Stimulated activated CD8-positive, alpha-beta memory T cell treated with anti-CD3 and anti-CD28 coated beads, Interleukin-15, amount 100 ng/mL, for 1 hour (primary cell): ENCODE results near the gene ERH.
"Not testable (repeated sequence)": the region's sequence is repeated elsewhere in the genome, so short reads cannot be mapped to it uniquely, and the experiment has no call there.

Experiments
- DNase-seq: peaks from one replicate; pipeline ENCODE4 v3.0.0-alpha.2; 2020; ENCODE audit warnings: low read depth

Gene ERH

GRCh38 chr14:69395929-69396328 is 2.2 kb downstream of the ERH start:
- no peak for DNase-seq

GRCh38 chr14:69392481-69392880 is 5.6 kb downstream of the ERH start:
- no peak for DNase-seq

GRCh38 chr14:69391400-69391799 is 6.7 kb downstream of the ERH start:
- not testable (repeated sequence) for DNase-seq

GRCh38 chr14:69387311-69387710 is 10.8 kb downstream of the ERH start:
- DNase-seq, result no peak

- no peak for DNase-seq
These were observed 19.8 kb downstream of the ERH start for GRCh38 chr14:69378274-69378673.

DNA sequence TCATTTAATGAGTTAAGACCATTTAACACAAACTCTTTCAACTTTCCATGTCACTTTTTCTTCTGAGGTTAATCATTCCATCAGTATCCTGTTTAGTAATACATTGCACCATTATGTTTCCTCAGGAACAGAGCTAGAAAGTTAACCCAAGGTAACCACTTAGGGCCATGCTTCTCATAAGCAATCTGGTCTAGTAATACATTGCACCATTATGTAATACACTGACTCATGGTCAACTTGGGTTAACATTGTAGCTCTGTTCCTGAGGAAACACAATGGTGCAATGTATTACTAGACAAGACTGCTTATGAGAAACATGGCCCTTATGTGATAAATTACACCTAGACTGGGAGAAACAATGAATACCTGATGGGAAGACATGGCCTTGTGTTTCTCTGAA is 21.7 kb downstream of the ERH start:
- no peak for DNase-seq

DNA sequence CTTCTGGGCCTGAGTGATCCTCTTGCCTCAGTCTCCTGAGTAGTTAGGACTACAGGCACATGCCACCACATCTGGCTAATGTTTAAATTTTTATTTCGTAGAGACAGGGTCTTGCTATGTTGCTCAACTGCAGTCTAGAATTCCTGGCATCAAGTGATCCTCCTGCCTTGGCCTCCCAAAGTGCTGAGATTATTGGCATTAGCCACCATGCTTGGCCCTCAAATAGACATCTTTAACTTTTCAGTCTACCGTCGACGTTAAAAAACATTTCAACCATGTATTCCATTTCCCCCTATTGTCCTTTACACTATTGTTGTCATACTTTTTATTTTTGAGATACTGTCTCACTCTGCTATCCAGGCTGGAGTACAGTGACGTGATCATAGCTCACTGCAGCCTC is 22.4 kb downstream of the ERH start:
- DNase-seq, result no peak

- no peak for DNase-seq
These were observed 22.9 kb downstream of the ERH start for GRCh38 chr14:69375182-69375581.

- DNase-seq, result no peak
These were observed 23.9 kb downstream of the ERH start for GRCh38 chr14:69374235-69374634.

- DNase-seq, result no peak
These were observed 25.0 kb downstream of the ERH start for GRCh38 chr14:69373104-69373503.

GRCh38 chr14:69372146-69372545 is 26.0 kb downstream of the ERH start:
- DNase-seq, result no peak

DNA sequence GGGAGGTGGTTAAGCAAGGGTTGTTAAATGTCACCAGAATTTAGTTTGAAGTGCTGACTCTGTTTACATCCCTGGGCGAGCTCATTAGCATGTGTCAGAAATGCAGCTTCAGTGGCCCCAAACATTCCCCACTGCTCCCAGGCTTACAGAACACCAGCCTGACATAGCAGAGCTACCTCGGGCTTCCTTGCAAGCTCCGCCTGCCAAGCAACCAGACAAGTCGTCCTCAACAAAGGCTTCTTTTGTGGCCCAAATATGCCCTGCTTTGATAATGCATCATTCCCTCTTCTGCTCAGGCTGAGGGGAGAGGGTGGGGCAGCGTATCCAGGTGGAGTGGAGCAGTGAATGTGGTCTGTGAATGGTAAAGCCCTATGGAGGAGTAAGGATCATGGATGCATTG is 28.0 kb downstream of the ERH start:
- no peak for DNase-seq

- DNase-seq, result no peak
These were observed 29.7 kb downstream of the ERH start for GRCh38 chr14:69368381-69368780.

DNA sequence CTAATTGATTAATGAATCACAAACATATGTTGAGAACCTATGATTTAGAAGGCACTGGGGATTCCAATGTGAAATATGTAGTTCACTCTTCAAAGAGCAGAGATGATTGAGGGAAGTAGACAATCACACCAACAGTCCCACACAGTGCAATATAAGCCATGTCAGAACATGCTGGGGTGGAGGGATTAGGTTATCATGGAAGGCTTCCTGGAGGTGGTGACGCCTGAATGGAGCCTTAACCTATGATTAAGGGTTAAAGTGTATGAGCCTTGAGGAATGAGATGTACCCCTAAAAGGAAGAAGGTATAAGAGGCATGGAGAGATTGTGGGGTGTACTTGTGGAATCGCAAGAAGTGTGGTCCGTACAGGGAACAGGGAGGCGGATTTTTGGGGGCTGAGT is 31.3 kb downstream of the ERH start:
- DNase-seq, result no peak

- no peak for DNase-seq
These were observed 32.0 kb downstream of the ERH start for GRCh38 chr14:69366069-69366468.

DNA sequence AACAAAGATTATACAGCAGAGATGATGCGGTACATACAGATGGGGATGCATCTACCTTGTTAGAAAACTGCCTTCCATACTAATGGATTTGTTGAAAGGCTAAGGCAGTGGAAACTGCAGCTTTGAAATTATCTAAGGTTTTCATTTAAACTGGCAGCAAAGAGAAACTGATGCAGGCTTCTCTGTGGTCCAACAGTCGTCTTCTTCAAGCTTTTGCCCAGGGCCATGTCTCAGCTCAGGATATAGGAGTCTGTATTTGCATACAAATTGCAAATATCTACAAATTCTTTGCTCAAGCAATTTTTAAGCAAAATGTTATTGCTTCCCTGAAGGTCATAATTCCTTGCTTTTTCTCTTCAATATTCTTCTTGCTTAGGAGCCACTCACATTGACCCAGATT is 33.7 kb downstream of the ERH start:
- no peak for DNase-seq

- no peak for DNase-seq
These were observed 34.1 kb downstream of the ERH start for GRCh38 chr14:69363964-69364363.

GRCh38 chr14:69363055-69363454 is 35.0 kb downstream of the ERH start:
- no peak for DNase-seq

- DNase-seq, result no peak
These were observed 37.5 kb downstream of the ERH start for GRCh38 chr14:69360438-69361108.

DNA sequence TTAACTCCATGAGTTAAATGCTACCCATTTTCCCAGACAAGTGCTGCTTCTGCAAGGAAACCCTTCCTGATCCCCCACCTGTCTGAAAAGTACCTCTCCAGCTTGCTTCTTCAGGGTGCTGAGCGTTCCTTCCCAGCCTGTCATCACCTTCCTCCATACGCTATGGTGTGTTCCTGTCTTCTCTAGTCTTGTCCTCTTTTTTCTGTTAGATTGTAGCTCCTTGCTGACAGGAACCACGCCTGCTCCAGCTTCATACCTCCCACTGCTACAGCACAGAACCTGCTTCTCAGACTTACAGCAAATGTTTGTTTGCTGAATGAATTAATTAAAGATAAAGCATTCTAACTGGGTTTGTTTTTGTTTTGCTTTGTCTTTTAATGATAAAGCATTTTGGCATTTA is 39.1 kb downstream of the ERH start:
- no peak for DNase-seq

GRCh38 chr14:69358233-69358963 is 39.7 kb downstream of the ERH start:
- no peak for DNase-seq

DNA sequence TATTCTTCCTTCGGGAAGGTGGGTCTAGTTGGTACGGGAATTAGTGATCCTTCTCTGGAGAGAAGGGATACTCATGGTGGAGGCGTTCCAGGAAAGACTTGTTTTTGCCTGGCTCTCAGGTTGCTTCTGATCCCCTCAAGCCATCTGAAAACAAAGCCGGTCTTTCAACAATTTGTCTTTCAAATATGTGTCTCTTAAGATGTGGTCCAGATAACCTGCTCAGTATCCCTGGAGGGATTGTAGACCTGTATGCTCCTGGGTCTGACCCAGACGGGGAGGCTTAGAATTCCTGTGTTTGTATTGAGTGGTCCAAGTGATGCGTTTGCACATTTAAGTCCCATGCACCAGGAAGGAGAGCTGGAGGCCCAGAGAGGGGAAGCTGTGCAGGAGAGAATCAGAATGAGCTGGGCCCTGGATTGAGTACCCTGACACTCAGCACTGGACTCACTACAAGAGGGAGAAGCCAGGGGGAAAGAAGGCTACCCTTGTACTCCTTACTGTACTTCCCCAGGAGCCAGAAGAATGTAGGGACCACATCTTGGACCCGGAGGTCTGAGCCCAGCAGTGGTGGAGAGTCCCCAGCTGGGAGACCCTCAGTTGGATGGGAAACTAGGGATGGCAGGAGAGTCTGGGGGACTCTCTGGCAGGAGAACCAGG is 40.4 kb downstream of the ERH start:
- DNase-seq, result no peak

DNA sequence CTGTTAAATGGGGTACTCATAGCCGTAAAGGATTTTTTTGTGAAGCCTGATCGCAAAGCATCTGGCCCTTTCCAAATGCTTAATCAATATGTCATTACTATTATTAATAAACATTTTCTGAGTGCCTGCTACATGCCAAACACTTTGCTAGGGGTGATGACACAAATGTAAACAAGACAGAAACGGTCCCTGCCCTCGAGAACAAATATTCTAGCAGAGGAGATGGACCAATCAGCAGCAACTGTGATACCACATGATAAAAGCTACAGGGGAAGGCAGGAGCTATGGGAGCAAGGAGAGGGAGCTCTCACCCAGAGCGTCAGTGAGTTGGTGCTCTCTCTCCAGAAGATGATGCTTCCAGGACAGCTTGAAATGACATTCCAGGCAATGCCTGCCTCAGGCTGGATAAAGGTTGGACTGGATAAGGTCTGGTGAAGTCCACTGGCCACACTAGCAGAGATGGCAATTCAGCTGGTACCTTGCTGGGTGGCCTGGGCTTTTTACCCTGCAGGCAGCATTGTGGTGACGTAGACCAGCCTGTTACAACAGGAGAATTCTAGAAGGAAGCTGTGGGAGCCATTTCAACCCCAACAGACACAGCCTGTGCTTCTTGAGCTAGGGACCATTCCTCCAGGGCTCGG is 41.1 kb downstream of the ERH start:
- no peak for DNase-seq
